ENCODE results near the gene PLPPR2.
"Not testable (repeated sequence)": the region's sequence is repeated elsewhere in the genome, so short reads cannot be mapped to it uniquely, and the experiment has no call there.

The PLPPR2 gene

DNA sequence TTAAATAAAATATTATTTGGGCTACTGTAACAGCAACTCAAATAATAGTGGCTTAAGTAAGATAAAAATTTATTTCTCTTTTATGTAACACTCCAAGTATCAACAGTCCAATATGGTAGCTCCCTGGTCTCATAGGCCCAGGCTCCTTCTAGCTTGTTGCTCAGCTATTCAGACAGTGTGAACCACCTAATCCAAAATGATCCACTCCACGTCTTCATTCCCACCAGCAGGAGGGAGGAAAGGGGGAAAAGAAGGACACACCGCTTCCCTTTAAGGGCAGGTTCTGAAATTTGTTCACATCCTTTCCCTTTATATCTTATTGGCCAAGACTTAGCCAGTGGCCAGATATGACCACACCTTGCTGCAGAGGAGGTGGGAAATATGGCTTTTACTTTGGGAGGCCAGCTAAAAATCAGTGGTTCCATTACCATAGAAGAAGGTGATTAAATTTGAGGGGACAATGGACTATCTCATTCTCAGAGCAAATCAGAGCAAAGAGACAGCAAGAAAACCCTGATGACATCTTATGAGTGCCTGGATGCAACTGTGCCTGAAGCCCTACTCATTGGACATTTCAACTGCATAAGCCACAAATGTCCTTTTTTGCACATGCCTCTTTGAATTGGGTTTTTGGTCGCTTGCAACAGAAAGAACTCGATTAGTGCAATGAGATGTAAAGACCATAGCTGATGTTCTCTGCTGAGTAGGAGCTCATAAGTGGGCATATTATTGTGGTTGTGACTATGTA is 35.9 kb downstream of the PLPPR2 start:
- no peaks in the 10 kb centered on the region for H3K27me3 ChIP-seq (ENCODE audit: insufficient read depth, low read length)
- no peak overlapping the region for H3K9ac ChIP-seq (ENCODE audit: low read depth, low read length)
- no peaks in the 10 kb centered on the region for H3K4me1 ChIP-seq (ENCODE audit: insufficient read depth, low read length)
- H3K4me3 ChIP-seq (ENCODE audit: low read length), result no peak overlapping the region
- H3K36me3 ChIP-seq (ENCODE audit: insufficient read depth, low read depth, low read length), result 0 out of 2 replicates have a peak, but pooled peaks cover 3% of the 10 kb centered on the region
- H3K27ac ChIP-seq (ENCODE audit: low read length), result no peak overlapping the region
- no peaks in the 10 kb centered on the region for H3K9me3 ChIP-seq (ENCODE audit: insufficient read depth, low read depth, low read length)

DNA sequence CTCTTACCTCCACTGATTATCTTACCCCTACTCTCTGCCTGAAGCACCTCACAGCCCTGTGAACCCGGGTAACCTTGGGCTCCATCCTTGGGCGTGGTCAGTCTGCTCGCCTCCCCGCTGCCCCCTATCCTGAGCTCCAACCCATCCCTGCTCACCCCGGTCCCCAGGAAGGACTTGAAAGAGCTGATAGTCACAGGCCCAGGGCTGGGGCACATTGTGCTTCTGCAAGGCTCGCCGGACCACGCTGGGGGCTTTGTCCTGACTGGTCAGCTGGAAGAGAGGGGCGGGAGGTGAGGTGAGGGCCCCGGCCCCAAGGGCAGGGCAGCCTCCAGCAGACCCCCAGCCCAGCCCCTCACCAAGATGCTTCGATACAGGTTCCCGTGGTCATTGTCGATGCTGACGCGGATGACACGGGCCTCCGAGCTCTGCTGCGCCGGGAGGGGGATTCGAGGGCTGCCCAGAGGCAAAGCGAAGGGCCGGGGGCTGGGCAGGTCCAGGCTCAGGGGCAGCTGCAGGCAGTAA is 41.9 kb downstream of the PLPPR2 start:
- Histone ChIP-seq H3K9me3 (ENCODE audit: insufficient read depth, low read depth, low read length) (no peaks in the 10 kb centered on the region), H3K4me3 (ENCODE audit: low read length) (no peak overlapping the region), H3K27ac (ENCODE audit: low read length) (no peak overlapping the region), H3K36me3 (ENCODE audit: insufficient read depth, low read depth, low read length) (peaks cover 7% of the 10 kb centered on the region; the same call in 1 of the 2 replicates), H3K4me1 (ENCODE audit: insufficient read depth, low read length) (no peaks in the 10 kb centered on the region), H3K9ac (ENCODE audit: low read depth, low read length) (no peak overlapping the region), H3K27me3 (ENCODE audit: insufficient read depth, low read length) (no peaks in the 10 kb centered on the region)

DNA sequence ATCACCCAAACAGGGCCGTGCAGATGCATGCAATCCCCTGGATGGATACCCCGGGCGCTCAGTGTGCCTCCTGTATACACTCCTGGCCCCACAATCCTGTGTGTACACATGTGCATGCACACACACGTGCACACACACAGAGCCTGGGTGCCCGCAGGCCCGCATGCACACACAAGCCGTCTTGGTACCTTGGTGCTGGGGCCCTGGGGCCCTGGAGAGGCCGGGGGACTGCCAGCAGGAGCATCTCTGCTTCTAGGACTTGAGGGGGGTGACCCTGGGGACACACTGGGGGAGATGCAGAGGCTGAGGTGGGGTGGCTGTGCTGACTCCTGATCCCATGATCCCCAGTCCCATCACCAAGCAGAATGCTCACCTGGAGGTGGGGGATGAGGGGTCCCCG is 44.4 kb downstream of the PLPPR2 start:
- Histone ChIP-seq H3K4me1 (ENCODE audit: insufficient read depth, low read length) (no peaks in the 10 kb centered on the region), H3K9me3 (ENCODE audit: insufficient read depth, low read depth, low read length) (no peaks in the 10 kb centered on the region), H3K27ac (ENCODE audit: low read length) (no peak overlapping the region), H3K9ac (ENCODE audit: low read depth, low read length) (no peak overlapping the region), H3K36me3 (ENCODE audit: insufficient read depth, low read depth, low read length) (peaks cover 15% of the 10 kb centered on the region; the same call in 1 of the 2 replicates), H3K27me3 (ENCODE audit: insufficient read depth, low read length) (no peaks in the 10 kb centered on the region), H3K4me3 (ENCODE audit: low read length) (no peak overlapping the region)

DNA sequence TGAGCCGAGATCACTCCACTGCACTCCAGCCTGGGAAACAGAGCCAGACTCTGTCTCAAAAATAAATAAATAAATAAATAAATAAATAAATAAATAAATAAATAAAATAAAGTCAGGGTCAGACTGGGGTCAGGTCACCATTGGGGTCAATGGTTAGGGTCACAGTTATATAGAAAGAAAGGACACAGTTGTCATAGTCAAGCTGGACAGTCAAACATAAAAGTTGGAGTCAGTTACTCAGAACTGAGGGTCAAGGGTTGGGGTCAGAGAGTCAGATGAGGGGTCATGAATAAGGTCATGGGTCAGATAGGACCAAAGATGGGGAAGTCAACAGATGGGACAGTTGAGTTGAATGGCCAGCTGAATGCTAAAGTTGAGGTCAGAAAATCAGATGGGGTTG is 45.6 kb downstream of the PLPPR2 start:
- Histone ChIP-seq H3K27ac (ENCODE audit: low read length) (no peak overlapping the region), H3K9me3 (ENCODE audit: insufficient read depth, low read depth, low read length) (no peaks in the 10 kb centered on the region), H3K27me3 (ENCODE audit: insufficient read depth, low read length) (no peaks in the 10 kb centered on the region), H3K9ac (ENCODE audit: low read depth, low read length) (no peak overlapping the region), H3K4me3 (ENCODE audit: low read length) (no peak overlapping the region), H3K4me1 (ENCODE audit: insufficient read depth, low read length) (no peaks in the 10 kb centered on the region), H3K36me3 (ENCODE audit: insufficient read depth, low read depth, low read length) (peaks cover 18% of the 10 kb centered on the region; the same call in 1 of the 2 replicates)

DNA sequence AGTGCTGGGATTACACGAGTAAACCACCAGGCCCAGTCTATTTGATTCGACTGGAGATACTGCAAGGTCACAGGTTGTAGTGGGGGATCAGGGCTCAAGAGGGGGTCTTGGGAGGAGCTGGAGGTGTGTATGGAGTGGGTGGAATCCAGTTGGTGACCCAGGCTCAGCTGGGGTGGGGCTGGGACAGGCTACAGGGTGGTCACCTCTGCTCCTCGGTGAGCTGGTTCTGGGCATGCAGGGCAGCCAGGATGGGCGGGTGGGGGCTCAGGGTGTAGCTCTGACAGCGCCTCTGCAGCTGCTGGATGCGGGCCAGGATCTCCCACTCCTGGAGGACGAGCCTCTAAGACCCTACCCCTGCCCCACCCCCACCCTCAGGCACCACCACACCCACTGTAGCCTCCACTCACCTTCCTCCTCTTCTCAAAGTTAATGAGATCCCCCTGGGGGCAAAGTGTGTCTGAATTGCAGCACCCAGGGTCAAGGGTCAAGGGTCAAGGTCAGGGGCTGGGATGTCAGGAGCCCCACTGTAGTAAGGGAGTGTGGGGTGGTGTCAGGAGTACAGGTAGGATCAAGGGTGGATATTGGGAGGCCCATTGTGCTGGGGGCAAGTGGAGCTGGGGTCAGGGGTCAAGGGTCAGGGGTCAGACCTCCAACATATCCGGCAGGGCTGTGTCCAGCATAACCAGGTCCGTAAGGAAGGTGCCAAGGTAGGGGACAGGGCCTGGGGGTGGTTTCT is 46.7 kb downstream of the PLPPR2 start:
- no peaks in the 10 kb centered on the region for H3K4me1 ChIP-seq (ENCODE audit: insufficient read depth, low read length)
- H3K27me3 ChIP-seq (ENCODE audit: insufficient read depth, low read length), result 0 out of 2 replicates have a peak, but pooled peaks cover 5% of the 10 kb centered on the region
- H3K36me3 ChIP-seq (ENCODE audit: insufficient read depth, low read depth, low read length), result peaks cover 18% of the 10 kb centered on the region; the same call in 1 of the 2 replicates
- H3K9ac ChIP-seq (ENCODE audit: low read depth, low read length), result no peak overlapping the region
- H3K27ac ChIP-seq (ENCODE audit: low read length), result no peak overlapping the region
- no peaks in the 10 kb centered on the region for H3K9me3 ChIP-seq (ENCODE audit: insufficient read depth, low read depth, low read length)
- H3K4me3 ChIP-seq (ENCODE audit: low read length), result no peak overlapping the region

DNA sequence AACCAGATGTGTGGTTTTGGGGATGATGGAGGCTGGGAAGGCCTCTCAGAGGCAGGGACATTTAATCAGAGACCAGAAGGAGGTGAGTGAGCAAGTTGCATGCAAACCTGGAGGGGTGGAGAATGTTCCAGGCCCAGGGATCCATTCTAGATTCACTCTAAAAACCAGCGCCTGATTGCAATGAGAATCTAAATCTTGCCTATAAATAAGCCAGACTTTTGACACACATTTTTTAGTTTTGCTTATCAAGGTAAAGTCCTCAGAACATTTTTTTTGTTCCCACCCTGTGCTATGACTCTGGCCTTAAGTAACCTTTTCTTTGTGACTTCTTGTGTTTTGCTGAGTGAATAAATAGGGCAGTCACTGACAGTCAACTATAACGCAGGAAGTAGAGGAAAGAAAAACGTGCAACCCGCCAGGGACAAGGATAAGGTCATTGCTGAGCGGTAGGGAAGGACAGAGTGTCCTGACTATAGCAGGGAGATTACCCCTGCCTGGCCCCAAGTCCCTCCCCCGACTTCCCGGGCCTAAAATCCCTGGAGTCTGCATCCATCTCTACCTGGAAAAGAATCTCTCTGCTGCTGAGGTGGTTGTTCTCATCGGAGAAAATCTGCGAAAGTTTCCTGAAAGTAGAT is 49.5 kb downstream of the PLPPR2 start:
- no peak overlapping the region for H3K27ac ChIP-seq (ENCODE audit: low read length)
- no peaks in the 10 kb centered on the region for H3K9me3 ChIP-seq (ENCODE audit: insufficient read depth, low read depth, low read length)
- no peak overlapping the region for H3K9ac ChIP-seq (ENCODE audit: low read depth, low read length)
- no peaks in the 10 kb centered on the region for H3K4me1 ChIP-seq (ENCODE audit: insufficient read depth, low read length)
- H3K36me3 ChIP-seq (ENCODE audit: insufficient read depth, low read depth, low read length), result peaks cover 17% of the 10 kb centered on the region; the same call in 1 of the 2 replicates
- no peak overlapping the region for H3K4me3 ChIP-seq (ENCODE audit: low read length)
- H3K27me3 ChIP-seq (ENCODE audit: insufficient read depth, low read length), result 0 out of 2 replicates have a peak, but pooled peaks cover 5% of the 10 kb centered on the region

DNA sequence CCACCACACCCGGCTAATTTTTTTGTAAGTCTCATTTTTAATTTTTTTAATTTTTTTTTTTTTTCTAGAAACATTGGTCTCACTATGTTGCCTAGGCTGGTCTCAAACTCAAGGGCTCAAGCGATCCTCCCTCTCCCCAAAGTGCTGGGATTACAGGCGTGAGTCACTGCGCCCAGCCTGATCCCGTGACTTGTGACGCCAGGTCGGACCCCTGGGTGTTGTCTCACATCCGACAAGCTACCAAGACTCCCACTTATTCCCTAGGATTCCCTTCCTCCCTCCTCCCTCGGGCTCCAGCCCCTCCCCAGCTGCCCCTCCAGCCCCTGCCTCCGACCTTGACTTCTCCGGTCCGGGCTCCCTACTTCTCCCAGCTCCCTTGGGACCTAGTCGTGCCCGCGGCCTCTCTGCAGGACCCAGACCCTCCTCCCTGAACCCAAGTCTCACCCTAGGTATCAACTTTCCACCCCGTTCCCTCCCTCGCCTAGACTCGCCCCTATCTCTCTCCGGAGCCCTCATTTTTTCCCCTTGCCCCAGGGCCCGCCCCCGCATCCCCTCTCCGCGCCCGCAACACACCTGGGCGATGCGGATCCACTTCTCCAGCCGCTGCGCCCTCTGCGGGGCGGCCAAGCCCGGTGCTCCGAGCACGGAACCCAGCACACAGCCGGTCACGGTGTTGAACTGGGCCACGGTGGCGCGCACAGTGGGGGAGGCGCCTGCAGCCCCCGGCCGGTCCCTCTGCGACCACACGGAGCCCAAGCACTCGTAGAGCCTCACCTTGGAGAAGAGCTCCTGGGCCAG is 50.8 kb downstream of the PLPPR2 start:
- Histone ChIP-seq H3K27me3 (ENCODE audit: insufficient read depth, low read length) (0 out of 2 replicates have a peak, but pooled peaks cover 5% of the 10 kb centered on the region), H3K4me3 (ENCODE audit: low read length) (peak overlapping the region; percentile 56; the same call in 1 of the 2 replicates), H3K4me1 (ENCODE audit: insufficient read depth, low read length) (no peaks in the 10 kb centered on the region), H3K9ac (ENCODE audit: low read depth, low read length) (peak overlapping the region; percentile 27; the same call in 1 of the 2 replicates), H3K27ac (ENCODE audit: low read length) (no peak overlapping the region), H3K36me3 (ENCODE audit: insufficient read depth, low read depth, low read length) (peaks cover 17% of the 10 kb centered on the region; the same call in 1 of the 2 replicates), H3K9me3 (ENCODE audit: insufficient read depth, low read depth, low read length) (no peaks in the 10 kb centered on the region)

DNA sequence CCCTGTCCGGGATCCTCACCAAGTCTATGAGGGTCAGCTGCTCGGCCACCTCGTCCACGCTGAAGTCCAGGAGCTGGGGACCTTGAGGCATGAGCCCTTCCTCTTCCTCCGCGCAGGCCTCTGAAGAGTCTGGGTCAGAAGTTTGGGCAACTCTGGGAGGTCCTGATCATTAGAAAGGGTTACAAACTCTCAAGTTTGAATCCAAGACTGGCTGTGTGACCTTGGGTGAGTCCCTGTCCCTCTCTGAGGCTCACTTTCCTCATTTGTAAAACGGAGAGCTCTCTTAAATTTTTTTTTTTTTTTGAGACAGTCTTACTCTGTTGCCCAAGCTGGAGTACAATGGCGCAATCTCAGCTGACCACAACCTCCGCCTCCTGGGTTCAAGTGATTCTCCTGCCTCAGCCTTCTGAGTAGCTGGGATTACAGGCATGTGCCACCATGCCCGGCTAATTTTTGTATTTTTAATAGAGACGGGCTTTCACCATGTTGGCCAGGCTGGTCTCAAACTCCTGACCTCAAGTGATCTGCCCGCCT is 51.5 kb downstream of the PLPPR2 start:
- not testable (repeated sequence) for H3K9ac ChIP-seq (ENCODE audit: low read depth, low read length); H3K27ac ChIP-seq (ENCODE audit: low read length); H3K4me1 ChIP-seq (ENCODE audit: insufficient read depth, low read length); H3K27me3 ChIP-seq (ENCODE audit: insufficient read depth, low read length); H3K9me3 ChIP-seq (ENCODE audit: insufficient read depth, low read depth, low read length)
- Histone ChIP-seq H3K36me3 (ENCODE audit: insufficient read depth, low read depth, low read length) (peaks cover 21% of the 10 kb centered on the region; the same call in 1 of the 2 replicates), H3K4me3 (ENCODE audit: low read length) (peak overlapping the region; percentile 56; the same call in 1 of the 2 replicates)

DNA sequence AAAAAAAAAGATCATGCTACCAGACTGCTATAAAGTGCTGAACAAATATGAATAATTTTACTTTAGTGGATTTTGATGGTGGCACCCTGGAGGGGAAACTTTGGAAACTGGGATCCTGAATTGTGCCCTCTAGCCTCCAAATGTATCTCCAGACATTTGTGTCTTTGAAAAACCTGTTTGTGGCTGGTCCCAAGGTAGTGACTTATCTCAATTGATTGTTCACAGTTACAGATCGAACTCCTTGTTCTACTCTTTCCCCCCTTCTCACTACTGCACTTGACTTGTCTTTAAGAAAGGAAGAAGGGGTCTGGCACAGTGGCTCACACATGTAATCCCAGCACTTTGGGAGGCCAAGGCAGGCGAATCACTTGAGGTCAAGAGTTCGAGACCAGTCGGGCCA is 53.4 kb downstream of the PLPPR2 start:
- 0 out of 2 replicates have a peak, but pooled peaks cover 5% of the 10 kb centered on the region for H3K27me3 ChIP-seq (ENCODE audit: insufficient read depth, low read length)
- no peak overlapping the region for H3K4me3 ChIP-seq (ENCODE audit: low read length)
- no peak overlapping the region for H3K27ac ChIP-seq (ENCODE audit: low read length)
- no peaks in the 10 kb centered on the region for H3K9me3 ChIP-seq (ENCODE audit: insufficient read depth, low read depth, low read length)
- H3K9ac ChIP-seq (ENCODE audit: low read depth, low read length), result no peak overlapping the region
- peaks cover 15% of the 10 kb centered on the region; the same call in 1 of the 2 replicates for H3K36me3 ChIP-seq (ENCODE audit: insufficient read depth, low read depth, low read length)
- H3K4me1 ChIP-seq (ENCODE audit: insufficient read depth, low read length), result no peaks in the 10 kb centered on the region

DNA sequence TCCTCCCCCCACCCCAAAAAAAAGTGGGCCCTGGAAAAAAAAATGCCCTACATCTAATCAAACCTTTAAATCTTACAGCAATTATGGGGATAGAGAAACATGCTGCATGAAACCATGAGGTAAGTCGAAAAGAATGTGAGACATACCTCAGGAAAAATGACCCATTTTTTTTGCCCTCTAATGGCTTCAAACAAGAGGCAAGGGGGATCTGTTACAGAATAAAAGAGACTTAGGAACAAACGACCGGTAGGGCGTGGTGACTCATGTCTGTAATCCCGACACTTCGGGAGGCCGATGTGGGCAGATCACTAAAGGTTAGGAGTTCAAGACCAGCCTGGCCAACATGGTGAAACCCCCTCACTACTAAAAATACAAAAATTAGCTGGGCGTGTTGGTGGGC is 55.5 kb downstream of the PLPPR2 start:
- H3K27me3 ChIP-seq (ENCODE audit: insufficient read depth, low read length), result 0 out of 2 replicates have a peak, but pooled peaks cover 5% of the 10 kb centered on the region
- no peak overlapping the region for H3K9ac ChIP-seq (ENCODE audit: low read depth, low read length)
- peaks cover 7% of the 10 kb centered on the region for H3K36me3 ChIP-seq (ENCODE audit: insufficient read depth, low read depth, low read length)
- no peak overlapping the region for H3K27ac ChIP-seq (ENCODE audit: low read length)
- no peaks in the 10 kb centered on the region for H3K4me1 ChIP-seq (ENCODE audit: insufficient read depth, low read length)
- H3K4me3 ChIP-seq (ENCODE audit: low read length), result no peak overlapping the region
- no peaks in the 10 kb centered on the region for H3K9me3 ChIP-seq (ENCODE audit: insufficient read depth, low read depth, low read length)

All from iPS-20b (cell line).